ENCODE measurements around the gene HOMEZ.

- TF ChIP-seq POLR2AphosphoS5 (IDR thresholded peaks at IDR 0.05; ENCODE audit: low read depth, low read length) (no peak), TAF1 (IDR thresholded peaks at IDR 0.05; ENCODE audit: borderline replicate concordance, insufficient read depth, low read length) (no peak)
These were observed 34.0 kb upstream of the HOMEZ start for GRCh38 chr14:23319746-23320583.

Measured in PFSK-1 (cell line).